Aorta (tissue), 5 donors: Measurements from ENCODE around the gene FANCC. TPM values are rescaled to one million over a fixed set of nuclear protein-coding genes. Genes with fewer than 3 reads are reported as not detected.

Source experiments
- ATAC-seq: fragments of 200-7000 bp; cut with Tn5 transposase; one replicate; pipeline ENCODE4 v1.9.1; 2022; ENCODE audit warnings: moderate library complexity; ENCODE audit not compliant: low FRiP score
- DNase-seq, 2 donors: peaks; one replicate each; pipeline ENCODE4 v3.0.0-alpha.2; 2020
- H3K27ac ChIP-seq, 2 donors: one replicate each; pipeline ENCODE4 v1.5.1; 2013; ENCODE audit warnings: low read length in 2 of 2, mild to moderate bottlenecking in 2 of 2, moderate library complexity in 2 of 2, control low read depth in 1 of 2, inconsistent platforms in 1 of 2, low read depth in 1 of 2
- H3K27me3 ChIP-seq, 2 donors: one replicate each; pipeline ENCODE4 v1.6.1; 2013; ENCODE audit warnings: control low read depth in 1 of 2, low read length in 1 of 2, mild to moderate bottlenecking in 1 of 2, moderate library complexity in 1 of 2; ENCODE audit not compliant: insufficient read depth in 2 of 2, control insufficient read depth in 1 of 2
- H3K36me3 ChIP-seq, 2 donors: one replicate each; pipeline ENCODE4 v1.6.1; 2013; ENCODE audit warnings: control low read depth in 1 of 2, low read length in 1 of 2, mild to moderate bottlenecking in 1 of 2; ENCODE audit not compliant: insufficient read depth in 2 of 2, control insufficient read depth in 1 of 2
- H3K4me1 ChIP-seq, 2 donors: one replicate each; pipeline ENCODE4 v1.6.1; 2013; ENCODE audit warnings: low read length in 2 of 2, control low read depth in 1 of 2, mild to moderate bottlenecking in 1 of 2, moderate library complexity in 1 of 2; ENCODE audit not compliant: insufficient read depth in 2 of 2, control insufficient read depth in 1 of 2
- H3K4me3 ChIP-seq, 2 donors: one replicate each; pipeline ENCODE4 v1.5.1; 2013; ENCODE audit warnings: low read length in 2 of 2, control low read depth in 1 of 2, mild to moderate bottlenecking in 1 of 2
- H3K9me3 ChIP-seq: one replicate; pipeline ENCODE4 v1.6.1; 2013; ENCODE audit warnings: mild to moderate bottlenecking, low read length; ENCODE audit not compliant: control insufficient read depth
- WGBS, 2 donors: extraction: QIAGEN DNeasy Blood & Tissue Kit; methylation state at CpG; one replicate each; pipeline ENCODE4 v1.1.7; 2013; 5-methylcytosine and 5-hydroxymethylcytosine counted together
- intact Hi-C, 2 donors: fragments of 100-400 bp; cut with DNase I; formaldehyde crosslinking; loops; one replicate each; pipeline versions ENCODE4 v1.14.2 to v1.15.0; 2022
- polyA plus RNA-seq, 2 donors: library from polyadenylated mRNA; stranded (reverse); fragments of 200-250 nt; gene quantifications; one replicate each; pipeline ENCODE4 v1.2.3, GENCODE V29; 2013
- total RNA-seq, 2 donors: library from RNA; stranded (reverse); fragmentation: NEBNext Ultra II Directional; extraction: Animal tissue kit (Norgen Biotek cat#: 25700); gene quantifications; one replicate each; pipeline ENCODE4 v1.2.1, GENCODE V29; 2021
- donor health status: healthy with polysubstance abuse.
- donor health status: Bipolar disorder and iron deficiency.
- donor health status: DM: no; HTN: no; CAD: no.
- donor health status: DM: no; HTN: no; CAD: no.
- donor health status: DM: yes; HTN: yes; CAD: no.

FANCC gene
- total and polyA plus RNA-seq, 4 donors = 1.5 to 10.9 (median 5.8) TPM

GRCh38 chr9:95103281-95103771, 214.2 kb downstream of the FANCC start:
- peak overlapping the region; percentile 20 to 46 for H3K27ac ChIP-seq
- H3K27me3 ChIP-seq = no peaks in the 10 kb centered on the region
- intact Hi-C loops = no loop called here
- H3K9me3 ChIP-seq = no peaks in the 10 kb centered on the region
- H3K36me3 ChIP-seq = no peaks in the 10 kb centered on the region
- peak; percentile 64 to 81 for DNase-seq
- WGBS, 2 donors = 32 to 38% methylated on average over 15 of the region's 15 CpGs
- ATAC-seq = no peak
- H3K4me1 ChIP-seq = peaks cover 5 to 8% of the 10 kb centered on the region in 2 donors
- H3K4me3 ChIP-seq = no peak overlapping the region

DNA sequence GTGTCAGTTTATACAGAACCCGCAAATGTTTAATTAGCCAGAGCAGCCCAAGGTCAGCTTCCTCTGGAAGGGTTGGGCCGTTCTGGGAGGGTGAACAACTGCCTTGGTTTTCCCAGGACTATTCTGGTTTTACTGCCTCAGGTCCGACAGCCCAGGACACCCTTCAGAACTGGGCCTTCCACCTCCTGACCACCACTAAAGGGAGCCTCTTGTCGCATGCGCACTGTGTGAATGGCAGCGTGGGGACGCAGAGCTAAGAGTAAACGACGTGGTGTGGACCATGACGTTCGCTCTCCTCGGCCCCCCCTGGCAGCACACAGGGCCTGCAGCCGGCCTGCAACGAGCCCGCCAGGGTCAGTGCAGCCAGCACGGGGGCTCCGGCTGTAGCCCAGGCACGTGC, 214.9 kb downstream of the FANCC start:
- WGBS, 2 donors = 72 to 74% methylated on average over 18 of the region's 18 CpGs
- H3K27ac ChIP-seq = peak overlapping the region in 1 of 2 donors; percentile 46
- ATAC-seq (no peak), DNase-seq (no peak)
- no peaks in the 10 kb centered on the region for H3K27me3 ChIP-seq
- H3K4me3 ChIP-seq = no peak overlapping the region
- H3K9me3 ChIP-seq = no peaks in the 10 kb centered on the region
- no peaks in the 10 kb centered on the region for H3K36me3 ChIP-seq
- intact Hi-C loops = no loop called here
- H3K4me1 ChIP-seq = peaks cover 2 to 5% of the 10 kb centered on the region in 2 donors

GRCh38 chr9:95102001-95102433, 215.5 kb downstream of the FANCC start:
- no peaks in the 10 kb centered on the region for H3K36me3 ChIP-seq
- peak overlapping the region; percentile 51 to 55 for H3K27ac ChIP-seq
- H3K9me3 ChIP-seq = no peaks in the 10 kb centered on the region
- no peaks in the 10 kb centered on the region for H3K27me3 ChIP-seq
- intact Hi-C loops = no loop called here
- H3K4me1 ChIP-seq = peaks cover 2 to 5% of the 10 kb centered on the region in 2 donors
- WGBS, 2 donors = 51 to 60% methylated on average over 8 of the region's 8 CpGs
- no peak overlapping the region for H3K4me3 ChIP-seq
- ATAC-seq (no peak), DNase-seq (no peak)

GRCh38 chr9:95101326-95101725, 216.2 kb downstream of the FANCC start:
- H3K4me1 ChIP-seq = peaks cover 2 to 5% of the 10 kb centered on the region in 2 donors
- intact Hi-C loops = no loop called here
- H3K4me3 ChIP-seq = no peak overlapping the region
- H3K27me3 ChIP-seq = no peaks in the 10 kb centered on the region
- DNase-seq (no peak), ATAC-seq (no peak)
- H3K27ac ChIP-seq = peak overlapping the region; percentile 51 to 55
- WGBS, 2 donors = 85 to 88% methylated on average over 12 of the region's 12 CpGs
- no peaks in the 10 kb centered on the region for H3K36me3 ChIP-seq
- H3K9me3 ChIP-seq = no peaks in the 10 kb centered on the region

- intact Hi-C loops = no loop called here
- Histone ChIP-seq H3K27ac (peak overlapping the region in 1 of 2 donors; percentile 46), H3K4me1 (peaks cover 2 to 5% of the 10 kb centered on the region in 2 donors), H3K36me3 (no peaks in the 10 kb centered on the region), H3K4me3 (no peak overlapping the region), H3K27me3 (no peaks in the 10 kb centered on the region), H3K9me3 (no peaks in the 10 kb centered on the region)
- no peak for DNase-seq
- no peak for ATAC-seq
- 65 to 69% methylated on average over 4 of the region's 4 CpGs for WGBS, 2 donors
These were observed 217.4 kb downstream of the FANCC start for GRCh38 chr9:95100071-95100627.

DNA sequence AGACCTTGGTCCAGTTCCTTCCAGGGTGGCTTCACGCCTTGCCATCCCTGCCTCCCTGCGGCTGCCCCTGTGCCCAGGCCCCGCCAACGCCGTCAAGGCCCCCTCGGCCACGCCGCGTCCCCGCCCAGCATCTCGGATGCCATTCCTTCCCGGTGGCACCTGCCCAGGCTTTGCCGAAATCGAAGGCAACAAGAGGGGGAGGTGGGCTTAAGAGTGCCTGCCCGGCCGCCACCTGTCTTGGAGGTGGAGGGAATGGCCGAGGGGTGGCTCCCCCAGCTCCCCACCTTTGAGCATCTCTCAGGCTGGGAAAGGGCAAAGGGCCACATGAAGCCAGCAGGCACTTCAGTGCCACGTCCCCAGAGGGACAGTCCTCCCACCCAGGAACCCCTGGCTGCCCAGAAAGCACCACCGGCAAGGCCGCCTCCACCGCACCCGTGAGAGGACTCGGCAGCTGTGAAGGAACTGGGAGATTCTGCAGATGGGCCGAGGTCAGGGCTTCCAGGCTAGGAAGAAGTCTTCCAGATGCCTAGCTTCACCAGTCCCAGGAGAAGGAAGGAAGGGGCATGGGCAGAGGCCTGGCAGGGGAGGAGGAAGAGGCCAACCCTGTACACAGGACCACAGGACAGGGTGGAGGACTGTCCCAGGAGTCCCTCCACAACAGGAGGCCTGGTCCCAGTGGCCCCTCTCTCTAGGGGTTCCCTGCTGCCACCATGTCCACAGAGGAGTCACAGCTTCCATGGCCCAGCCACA, 218.0 kb downstream of the FANCC start:
- Histone ChIP-seq H3K36me3 (no peaks in the 10 kb centered on the region), H3K27ac (peak overlapping the region in 1 of 2 donors; percentile 46), H3K9me3 (no peaks in the 10 kb centered on the region), H3K4me3 (no peak overlapping the region), H3K27me3 (no peaks in the 10 kb centered on the region), H3K4me1 (peaks cover 2 to 5% of the 10 kb centered on the region in 2 donors)
- DNase-seq = peak in 1 of 2 donors; percentile 36
- WGBS, 2 donors = 89 to 92% methylated on average over 24 of the region's 24 CpGs
- ATAC-seq = no peak
- intact Hi-C loops = no loop called here

- H3K27ac ChIP-seq = peak overlapping the region in 1 of 2 donors; percentile 72
- H3K27me3 ChIP-seq = no peaks in the 10 kb centered on the region
- ATAC-seq = no peak
- no peaks in the 10 kb centered on the region for H3K9me3 ChIP-seq
- H3K4me3 ChIP-seq = no peak overlapping the region
- intact Hi-C loops = no loop called here
- WGBS, 2 donors = 56 to 63% methylated on average over 12 of the region's 12 CpGs
- H3K36me3 ChIP-seq = no peaks in the 10 kb centered on the region
- DNase-seq = peak in 1 of 2 donors; percentile 26
- peaks cover 0 to 5% of the 10 kb centered on the region in 2 donors for H3K4me1 ChIP-seq
These were observed 219.1 kb downstream of the FANCC start for GRCh38 chr9:95098391-95098921.

DNA sequence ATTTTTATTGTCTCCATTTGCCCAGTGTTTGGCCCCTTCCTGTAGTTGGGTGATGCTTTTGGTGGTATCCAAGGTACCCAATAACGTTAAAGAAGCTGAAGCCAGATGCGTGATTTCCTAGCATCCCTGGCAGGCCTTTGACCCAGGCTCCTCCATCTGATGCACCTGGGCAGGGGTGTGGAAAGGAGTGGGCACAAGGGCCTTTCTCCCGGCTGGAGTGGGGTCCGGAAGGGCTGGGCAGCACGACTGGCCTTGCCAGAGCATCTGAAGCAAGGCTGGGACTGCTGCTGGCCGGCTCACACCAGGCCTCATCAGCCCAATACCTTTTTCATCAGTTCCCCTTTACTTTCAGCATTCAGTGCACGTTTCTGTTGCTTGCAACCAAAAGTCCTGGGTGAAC, 220.2 kb downstream of the FANCC start:
- H3K27ac ChIP-seq = no peak overlapping the region
- WGBS, 2 donors = 78 to 87% methylated on average over 7 of the region's 7 CpGs
- intact Hi-C loops = no loop called here
- ATAC-seq (no peak), DNase-seq (peak in 1 of 2 donors; percentile 34)
- peaks cover 0 to 5% of the 10 kb centered on the region in 2 donors for H3K4me1 ChIP-seq
- no peaks in the 10 kb centered on the region for H3K27me3 ChIP-seq
- no peak overlapping the region for H3K4me3 ChIP-seq
- no peaks in the 10 kb centered on the region for H3K9me3 ChIP-seq
- no peaks in the 10 kb centered on the region for H3K36me3 ChIP-seq
